RPMI8226 (cell line): ENCODE data around the gene RNASE7.

Experiments
- DNase-seq: peaks from one replicate; pipeline ENCODE4 v3.0.0-alpha.2; 2015

Gene RNASE7

GRCh38 chr14:21088687-21089086 lies 46.5 kb downstream of the RNASE7 start:
- DNase-seq = no peak

- no peak for DNase-seq
Observed at GRCh38 chr14:21089271-21089670, 47.1 kb downstream of the RNASE7 start.

GRCh38 chr14:21089877-21090193 lies 47.7 kb downstream of the RNASE7 start:
- DNase-seq = no peak

GRCh38 chr14:21090194-21090939 lies 48.2 kb downstream of the RNASE7 start:
- no peak for DNase-seq

DNA sequence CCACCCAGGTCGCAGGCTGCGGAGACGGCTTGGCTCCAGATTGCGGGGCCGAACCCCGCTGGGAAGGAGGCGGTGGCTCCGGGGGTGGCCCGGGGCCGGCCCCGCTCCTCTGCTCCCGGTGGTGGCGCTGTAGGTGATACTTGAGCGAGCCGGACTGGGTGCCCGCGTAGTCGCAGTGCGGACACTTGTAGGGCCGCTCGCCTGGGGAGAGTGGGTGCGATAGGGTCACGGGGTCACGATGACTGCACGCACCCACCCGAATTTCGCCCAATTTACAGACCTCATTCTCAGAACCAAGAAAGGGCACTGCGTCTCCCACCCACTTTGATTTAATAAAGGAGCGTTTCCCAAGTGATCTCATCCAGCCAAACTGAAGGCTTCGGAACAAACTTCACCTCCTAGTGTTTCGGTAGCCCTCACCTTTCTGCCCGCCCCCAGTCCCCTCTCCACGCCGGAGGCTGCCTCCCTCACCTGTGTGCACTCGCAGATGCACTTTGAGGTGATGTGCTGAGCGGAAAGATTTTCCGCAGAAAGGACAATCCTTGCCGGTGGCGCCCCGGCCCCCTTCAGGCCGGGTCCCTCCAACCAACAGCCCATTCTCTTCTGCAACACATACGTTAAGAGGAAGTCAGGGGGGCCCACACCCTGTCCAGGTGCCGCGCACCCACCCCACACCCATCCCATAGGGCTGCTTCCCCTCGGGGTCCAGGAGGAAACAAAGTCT lies 48.9 kb downstream of the RNASE7 start:
- DNase-seq = no peak

DNA sequence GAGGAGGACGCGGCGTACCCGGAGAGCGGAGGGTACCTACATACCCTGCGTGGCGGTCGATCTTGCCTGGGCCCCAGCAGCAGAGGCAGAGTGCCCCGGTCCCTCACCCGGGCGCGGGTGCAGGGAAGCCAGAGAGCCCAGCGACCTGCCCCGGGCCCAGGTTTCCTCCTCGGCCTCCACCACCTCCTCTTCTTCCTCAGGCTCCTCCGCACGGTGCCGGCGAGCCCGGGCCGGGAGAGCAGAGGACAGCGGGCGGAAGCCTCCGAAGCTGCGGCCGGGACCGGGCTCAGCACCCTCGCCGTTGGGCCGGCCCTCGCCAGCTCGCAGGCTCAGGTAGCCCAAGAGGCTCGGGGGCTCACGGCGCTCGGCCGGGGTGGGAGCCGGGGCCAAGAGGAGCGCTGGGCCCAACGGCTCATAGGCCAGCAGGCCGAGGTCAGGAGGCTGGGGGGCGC lies 49.7 kb downstream of the RNASE7 start:
- DNase-seq = no peak

GRCh38 chr14:21092273-21093011 lies 50.3 kb downstream of the RNASE7 start:
- peak; percentile 82 for DNase-seq

DNA sequence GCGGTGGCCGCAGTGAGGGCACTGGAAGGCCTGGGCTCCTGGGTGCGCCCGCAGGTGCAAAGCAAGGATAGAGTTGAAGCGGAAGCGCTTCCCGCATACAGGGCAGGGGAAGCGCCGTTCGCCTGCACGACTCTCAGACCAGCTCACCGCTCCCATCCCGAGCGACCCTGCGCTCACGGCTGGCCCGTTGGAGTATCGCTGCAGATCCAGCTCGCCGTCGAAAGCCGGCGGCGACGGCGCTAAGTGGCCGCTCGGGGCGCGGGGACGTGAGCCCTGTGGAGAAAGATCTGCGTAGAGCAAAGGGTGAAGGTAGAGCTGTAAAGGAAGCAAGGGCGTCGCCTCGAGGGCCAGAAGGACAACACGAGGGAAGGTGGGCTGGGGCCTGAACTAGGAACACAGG lies 50.9 kb downstream of the RNASE7 start:
- no peak for DNase-seq
